ENCODE measurements around the gene ABHD16A. TPM values are rescaled to one million over a fixed set of nuclear protein-coding genes. Genes with fewer than 3 reads are reported as not detected.
A peak's percentile ranks its signal among the peaks of the same experiment; 100 is the strongest.

The ABHD16A gene
- total RNA-seq, 1 donor from 2014 or later, result 21.3 TPM

GRCh38 chr6:31749301-31750036 lies 46.3 kb upstream of the ABHD16A start:
- Histone ChIP-seq H3K4me1 (peaks cover 10% of the 10 kb centered on the region), H3K9me3 (ENCODE audit: low read depth) (no peaks in the 10 kb centered on the region), H3K9ac (no peak overlapping the region), H3F3A (ENCODE audit: low read depth) (peaks cover 14% of the 10 kb centered on the region), H2AFZ (replicated peaks) (no peak overlapping the region), H3K4me2 (no peak overlapping the region), H3K4me3 (no peak overlapping the region), H3K79me2 (ENCODE audit: low read depth) (no peaks in the 10 kb centered on the region), H3K27ac (no peak overlapping the region), H3K36me3 (no peaks in the 10 kb centered on the region), H4K20me1 (ENCODE audit: low read depth) (no peaks in the 10 kb centered on the region), H3K27me3 (no peaks in the 10 kb centered on the region)
- no peak overlapping the region for H3K4me3 Mint-ChIP-seq
- TF ChIP-seq CTCF (IDR thresholded peaks at IDR 0.05) (no peak), EZH2phosphoT487 (IDR thresholded peaks at IDR 0.05) (no peak), EZH2 (IDR thresholded peaks at IDR 0.05) (no peak)
- peaks cover 20% of the 10 kb centered on the region for H3K36me3 Mint-ChIP-seq
- peak overlapping the region; percentile 26 for H3K27ac Mint-ChIP-seq
- H3K27me3 Mint-ChIP-seq (ENCODE audit: insufficient read depth, low read depth), result peaks cover 6% of the 10 kb centered on the region
- H3K9me3 Mint-ChIP-seq, result no peaks in the 10 kb centered on the region
- DNase-seq (ENCODE audit: low spot score), result no peak
- H3K4me1 Mint-ChIP-seq, result peaks cover 12% of the 10 kb centered on the region

- no peak overlapping the region for H3K9ac ChIP-seq
- peaks cover 11% of the 10 kb centered on the region for H3K79me2 ChIP-seq (ENCODE audit: low read depth)
- Mint-ChIP-seq H3K4me1 (peaks cover 46% of the 10 kb centered on the region), H3K36me3 (peaks cover 36% of the 10 kb centered on the region), H3K9me3 (no peaks in the 10 kb centered on the region), H3K27ac (peak overlapping the region; percentile 47), H3K27me3 (ENCODE audit: insufficient read depth, low read depth) (peaks cover 11% of the 10 kb centered on the region), H3K4me3 (peak overlapping the region; percentile 8)
- TF ChIP-seq EZH2 (IDR thresholded peaks at IDR 0.05) (no peak), CTCF (IDR thresholded peaks at IDR 0.05) (no peak), EZH2phosphoT487 (IDR thresholded peaks at IDR 0.05) (no peak)
- peak overlapping the region; percentile 33 for H3K27ac ChIP-seq
- no peak for DNase-seq (ENCODE audit: low spot score)
- peaks cover 32% of the 10 kb centered on the region for H3K4me1 ChIP-seq
- no peak overlapping the region for H2AFZ ChIP-seq (replicated peaks)
- H3K27me3 ChIP-seq, result no peaks in the 10 kb centered on the region
- H3K4me2 ChIP-seq, result peak overlapping the region; percentile 32
- no peaks in the 10 kb centered on the region for H3K9me3 ChIP-seq (ENCODE audit: low read depth)
- H3K4me3 ChIP-seq, result no peak overlapping the region
- peaks cover 34% of the 10 kb centered on the region for H3F3A ChIP-seq (ENCODE audit: low read depth)
- no peaks in the 10 kb centered on the region for H3K36me3 ChIP-seq
- no peaks in the 10 kb centered on the region for H4K20me1 ChIP-seq (ENCODE audit: low read depth)
Observed at GRCh38 chr6:31744422-31744821, 41.3 kb upstream of the ABHD16A start.

- TF ChIP-seq EZH2 (IDR thresholded peaks at IDR 0.05), result no peak
- TF ChIP-seq CTCF (IDR thresholded peaks at IDR 0.05), result no peak
- TF ChIP-seq EZH2phosphoT487 (IDR thresholded peaks at IDR 0.05), result no peak
- Mint-ChIP-seq H3K27me3 (ENCODE audit: insufficient read depth, low read depth) (peaks cover 11% of the 10 kb centered on the region), H3K4me3 (no peak overlapping the region), H3K36me3 (peaks cover 33% of the 10 kb centered on the region), H3K4me1 (peaks cover 62% of the 10 kb centered on the region), H3K9me3 (no peaks in the 10 kb centered on the region), H3K27ac (peak overlapping the region; percentile 42)
- no peak overlapping the region for H3K4me3 ChIP-seq
- DNase-seq (ENCODE audit: low spot score), result no peak
- no peaks in the 10 kb centered on the region for H3K36me3 ChIP-seq
- H2AFZ ChIP-seq (replicated peaks), result no peak overlapping the region
- H3K4me1 ChIP-seq, result peaks cover 47% of the 10 kb centered on the region
- no peaks in the 10 kb centered on the region for H3K27me3 ChIP-seq
- H3K9me3 ChIP-seq (ENCODE audit: low read depth), result no peaks in the 10 kb centered on the region
- H3K4me2 ChIP-seq, result no peak overlapping the region
- no peaks in the 10 kb centered on the region for H4K20me1 ChIP-seq (ENCODE audit: low read depth)
- peaks cover 43% of the 10 kb centered on the region for H3F3A ChIP-seq (ENCODE audit: low read depth)
- H3K27ac ChIP-seq, result no peak overlapping the region
- H3K9ac ChIP-seq, result no peak overlapping the region
- peaks cover 11% of the 10 kb centered on the region for H3K79me2 ChIP-seq (ENCODE audit: low read depth)
Observed at GRCh38 chr6:31742894-31743293, 39.8 kb upstream of the ABHD16A start.

All from neural progenitor cell (in vitro differentiated cells).